Stomach (tissue), 4 donors: ENCODE measurements around the gene PLCD1.

Experiments used
- CTCF ChIP-seq, 7 experiments: fragments of 450-650 bp in 4 of 7; fragments of 200-600 bp in 3 of 7; sonication (generic) in 3 of 7; IDR thresholded peaks; one replicate each; pipeline ENCODE4 v1.5.1; 2016 to 2019; ENCODE audit warnings: antibody characterized with exemption in 7 of 7, control low read depth in 2 of 7, mild to moderate bottlenecking in 1 of 7
- EP300 ChIP-seq: sonication (generic); formaldehyde crosslinking; IDR thresholded peaks from one replicate; pipeline ENCODE4 v1.6.1; 2017; ENCODE audit warnings: antibody characterized with exemption
- POLR2A ChIP-seq, 4 donors: fragments of 450-650 bp; IDR thresholded peaks; one replicate each; pipeline ENCODE4 v1.6.1; 2016; ENCODE audit warnings: antibody characterized with exemption in 4 of 4, control low read depth in 2 of 4, mild to moderate bottlenecking in 1 of 4, moderate library complexity in 1 of 4

- TF ChIP-seq POLR2A (IDR thresholded peaks at IDR 0.05) = no peak
- TF ChIP-seq CTCF (IDR thresholded peaks at IDR 0.05) = no peak
- no peak for TF ChIP-seq EP300
Observed at GRCh38 chr3:38027466-38028465, 1.7 kb downstream of the PLCD1 start.
